WTC11 (cell line): ENCODE measurements around the gene BLNK.

Source experiments
- CREM ChIP-seq: sonication (generic); formaldehyde crosslinking; IDR thresholded peaks from 2 replicates; pipeline ENCODE4 v1.8.1; 2022; ENCODE audit warnings: mild to moderate bottlenecking, missing genetic modification reagents, moderate library complexity
- IRF2 ChIP-seq: sonication (generic); formaldehyde crosslinking; IDR thresholded peaks from 2 replicates; pipeline ENCODE4 v1.8.0; 2022; ENCODE audit warnings: low read depth, missing genetic modification reagents, borderline replicate concordance
- TF ChIP-seq, protein P1 (sequence below): fragments of 200-600 bp; IDR thresholded peaks from 2 replicates; pipeline ENCODE4 v1.8.0; 2022; ENCODE audit warnings: antibody characterized with exemption
- TF ChIP-seq, protein P2 (sequence below): fragments of 250-450 bp; sonication (Bioruptor Pico); conservative IDR thresholded peaks from 2 replicates; pipeline ENCODE4 v1.9.0; 2021; ENCODE audit warnings: mild to moderate bottlenecking

DNA sequence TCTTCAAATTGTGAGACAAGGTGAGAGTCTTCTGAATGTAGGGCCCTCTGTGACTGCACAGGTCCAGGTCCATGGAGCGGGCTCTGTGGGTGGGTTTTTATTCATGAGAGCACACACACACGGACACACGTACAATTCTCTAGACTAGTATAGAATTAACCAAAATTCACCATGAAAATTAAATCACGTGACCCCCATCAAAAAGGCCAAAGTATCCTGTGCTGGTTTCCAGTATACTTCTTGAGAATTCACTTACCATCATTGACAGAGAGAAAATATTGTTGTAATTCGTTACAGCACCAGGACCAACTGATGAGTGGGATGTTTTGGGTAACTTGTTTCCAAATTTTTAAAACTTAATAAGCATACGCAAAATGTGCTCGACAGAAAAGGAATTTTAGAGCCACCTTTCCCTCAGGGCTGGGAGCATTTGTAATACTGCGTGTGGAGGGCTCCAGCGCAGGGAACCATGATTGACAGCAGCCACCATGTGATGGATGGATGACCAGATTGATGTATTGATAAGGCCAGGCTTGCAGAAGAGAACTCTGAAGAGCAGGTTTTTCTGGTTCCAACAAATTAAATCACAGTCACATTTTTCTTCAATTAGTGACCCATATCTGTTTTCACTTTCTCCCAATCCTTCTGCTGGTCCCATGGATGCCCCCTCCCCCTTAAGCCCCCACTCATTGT, 18.0 kb upstream of the BLNK start:
- TF ChIP-seq, protein P1, sequence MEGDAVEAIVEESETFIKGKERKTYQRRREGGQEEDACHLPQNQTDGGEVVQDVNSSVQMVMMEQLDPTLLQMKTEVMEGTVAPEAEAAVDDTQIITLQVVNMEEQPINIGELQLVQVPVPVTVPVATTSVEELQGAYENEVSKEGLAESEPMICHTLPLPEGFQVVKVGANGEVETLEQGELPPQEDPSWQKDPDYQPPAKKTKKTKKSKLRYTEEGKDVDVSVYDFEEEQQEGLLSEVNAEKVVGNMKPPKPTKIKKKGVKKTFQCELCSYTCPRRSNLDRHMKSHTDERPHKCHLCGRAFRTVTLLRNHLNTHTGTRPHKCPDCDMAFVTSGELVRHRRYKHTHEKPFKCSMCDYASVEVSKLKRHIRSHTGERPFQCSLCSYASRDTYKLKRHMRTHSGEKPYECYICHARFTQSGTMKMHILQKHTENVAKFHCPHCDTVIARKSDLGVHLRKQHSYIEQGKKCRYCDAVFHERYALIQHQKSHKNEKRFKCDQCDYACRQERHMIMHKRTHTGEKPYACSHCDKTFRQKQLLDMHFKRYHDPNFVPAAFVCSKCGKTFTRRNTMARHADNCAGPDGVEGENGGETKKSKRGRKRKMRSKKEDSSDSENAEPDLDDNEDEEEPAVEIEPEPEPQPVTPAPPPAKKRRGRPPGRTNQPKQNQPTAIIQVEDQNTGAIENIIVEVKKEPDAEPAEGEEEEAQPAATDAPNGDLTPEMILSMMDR: no peak
- TF ChIP-seq IRF2 (CRISPR knock-in tag) (no peak), CREM (CRISPR knock-in tag) (no peak)
- TF ChIP-seq, protein P2, sequence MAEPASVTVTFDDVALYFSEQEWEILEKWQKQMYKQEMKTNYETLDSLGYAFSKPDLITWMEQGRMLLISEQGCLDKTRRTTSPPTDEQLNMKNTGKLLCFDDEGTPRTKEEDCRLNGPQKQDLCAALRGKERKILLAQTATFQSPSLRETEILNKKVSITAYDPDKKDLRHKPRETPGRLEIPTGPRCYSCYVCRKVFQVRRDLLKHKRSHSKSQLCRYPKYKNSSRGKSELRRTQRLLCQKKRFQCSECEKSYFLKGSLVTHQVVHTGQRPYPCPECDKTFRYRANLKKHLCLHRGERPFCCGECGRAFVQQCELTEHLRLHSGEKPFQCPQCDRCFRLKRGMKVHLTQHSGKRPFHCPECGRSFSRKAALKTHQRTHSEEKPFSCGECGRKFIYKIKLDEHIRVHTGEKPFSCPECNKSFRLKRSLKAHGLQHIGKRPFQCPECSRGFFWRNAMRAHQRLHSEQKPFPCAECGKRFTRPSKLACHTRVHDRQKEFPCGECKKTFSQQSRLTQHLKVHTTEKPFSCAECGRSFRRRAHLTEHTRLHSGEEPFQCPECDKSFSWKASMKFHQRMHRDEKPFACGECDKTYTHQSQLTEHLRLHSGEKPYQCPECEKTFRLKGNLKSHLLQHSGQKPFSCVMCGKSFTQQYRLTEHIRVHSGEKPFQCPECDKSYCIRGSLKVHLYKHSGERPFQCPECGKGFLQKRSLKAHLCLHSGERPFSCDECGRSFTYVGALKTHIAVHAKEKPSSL: no peak
